K562 (cell line): ENCODE measurements around the gene LRP1. TPM values are rescaled to one million over a fixed set of nuclear protein-coding genes. Genes with fewer than 3 reads are reported as not detected.

Experiments
- BCOR ChIP-seq: fragments of 450-650 bp; IDR thresholded peaks from 2 replicates; pipeline ENCODE4 v1.6.1; 2016
- CBX8 ChIP-seq: fragments of 200-600 bp; sonication (generic); IDR thresholded peaks from 2 replicates; pipeline ENCODE4 v1.6.1; 2012; ENCODE audit warnings: borderline replicate concordance, mixed run types, low read depth, mild to moderate bottlenecking, moderate library complexity, mixed read lengths, low read length, control low read depth, inconsistent platforms; ENCODE audit not compliant: poor library complexity, severe bottlenecking; ENCODE audit errors: extremely low read depth
- DPF2 ChIP-seq: fragments of 450-650 bp; IDR thresholded peaks from 2 replicates; pipeline ENCODE4 v1.6.1; 2016
- FOXJ3 ChIP-seq: sonication (generic); formaldehyde crosslinking; IDR thresholded peaks from 2 replicates; pipeline ENCODE4 v1.4.0; 2020; ENCODE audit warnings: mild to moderate bottlenecking, missing genetic modification reagents
- FOXK1 ChIP-seq: sonication (generic); formaldehyde crosslinking; IDR thresholded peaks from 2 replicates; pipeline ENCODE4 v1.8.0; 2022; ENCODE audit warnings: missing genetic modification reagents, mild to moderate bottlenecking, borderline replicate concordance
- KAT2B ChIP-seq: IDR thresholded peaks from one replicate; pipeline ENCODE4 v1.6.1; 2012; ENCODE audit warnings: low read depth, mild to moderate bottlenecking, control low read depth, inconsistent platforms, low read length, moderate library complexity
- KAT8 ChIP-seq: fragments of 450-650 bp; IDR thresholded peaks from 2 replicates; pipeline ENCODE4 v1.6.1; 2016; ENCODE audit warnings: low read depth, mild to moderate bottlenecking
- MIER1 ChIP-seq: fragments of 450-650 bp; IDR thresholded peaks from 2 replicates; pipeline ENCODE4 v1.6.1; 2016; ENCODE audit warnings: antibody characterized with exemption, mild to moderate bottlenecking, low read depth
- POLR2H ChIP-seq: IDR thresholded peaks from 2 replicates; pipeline ENCODE4 v1.6.1; 2016; ENCODE audit warnings: missing genetic modification characterization, low read depth, mild to moderate bottlenecking, control low read depth, missing compliant biosample characterization, moderate library complexity
- RFX5 ChIP-seq: IDR thresholded peaks from 2 replicates; pipeline ENCODE4 v1.6.1; 2011; ENCODE audit warnings: low read depth, mild to moderate bottlenecking, improper control_type of control experiment, low read length
- RFX7 ChIP-seq: fragments of 250-450 bp; sonication (Bioruptor Pico); IDR thresholded peaks from 2 replicates; pipeline ENCODE4 v1.5.1; 2021; ENCODE audit warnings: mild to moderate bottlenecking
- SFPQ ChIP-seq: fragments of 200-400 bp; formaldehyde crosslinking; IDR thresholded peaks from 2 replicates; pipeline ENCODE4 v1.6.1; 2017; ENCODE audit warnings: mild to moderate bottlenecking, low read depth, low read length, moderate library complexity
- TEAD1 ChIP-seq, 2 experiments: fragments of 450-650 bp in 1 of 2; sonication (generic) in 1 of 2; formaldehyde crosslinking; IDR thresholded peaks; 2 replicates each; pipeline versions ENCODE4 v1.4.0 to v1.8.0; 2020 to 2022; ENCODE audit warnings: mild to moderate bottlenecking in 2 of 2, missing genetic modification reagents in 1 of 2
- ZBTB5 ChIP-seq: fragments of 450-650 bp; IDR thresholded peaks from 2 replicates; pipeline ENCODE4 v1.6.1; 2017; ENCODE audit warnings: antibody characterized with exemption
- ZC3H11A ChIP-seq: IDR thresholded peaks from 2 replicates; pipeline ENCODE4 v1.6.1; 2012; ENCODE audit warnings: low read depth, low read length, improper control_type of control experiment
- ZFP30 ChIP-seq: fragments of 250-450 bp; sonication (Bioruptor Pico); IDR thresholded peaks from 2 replicates; pipeline ENCODE4 v1.8.0; 2022; ENCODE audit warnings: moderate library complexity, mild to moderate bottlenecking, inconsistent platforms, borderline replicate concordance
- ZNF212 ChIP-seq: fragments of 450-650 bp; formaldehyde crosslinking; IDR thresholded peaks from 2 replicates; pipeline ENCODE4 v1.4.0; 2020; ENCODE audit warnings: mild to moderate bottlenecking
- ZNF253 ChIP-seq: fragments of 250-450 bp; sonication (Bioruptor Pico); conservative IDR thresholded peaks from 2 replicates; pipeline ENCODE4 v1.6.1; 2021; ENCODE audit warnings: mild to moderate bottlenecking
- ZNF408 ChIP-seq: fragments of 250-450 bp; sonication (Bioruptor Pico); IDR thresholded peaks from 2 replicates; pipeline ENCODE4 v1.4.0; 2020; ENCODE audit warnings: low read depth, mild to moderate bottlenecking, moderate library complexity
- ZNF518B ChIP-seq: fragments of 250-450 bp; sonication (Bioruptor Pico); IDR thresholded peaks from 2 replicates; pipeline ENCODE4 v1.5.0; 2021; ENCODE audit warnings: mild to moderate bottlenecking, moderate library complexity
- ZNF586 ChIP-seq: fragments of 450-650 bp; formaldehyde crosslinking; conservative IDR thresholded peaks from 2 replicates; pipeline ENCODE4 v1.4.0; 2020; ENCODE audit warnings: mild to moderate bottlenecking, moderate library complexity
- ZNF644 ChIP-seq: fragments of 200-800 bp; sonication (Bioruptor generic); IDR thresholded peaks from 2 replicates; pipeline ENCODE4 v1.6.1; 2016; ENCODE audit warnings: low read depth, missing genetic modification characterization, missing compliant biosample characterization
- ZSCAN32 ChIP-seq: fragments of 450-650 bp; formaldehyde crosslinking; IDR thresholded peaks from 2 replicates; pipeline ENCODE4 v1.4.0; 2020; ENCODE audit warnings: mild to moderate bottlenecking, moderate library complexity
- polyA plus RNA-seq, 8 experiments: library from polyadenylated mRNA; depleted of rRNA in 4 of 8; stranded (reverse) in 5 of 8; unstranded in 3 of 8; fragments of >200 nt; fragmentation: Nextera tagmentation in 2 of 8; fragmentation: Illumina TruSeq in 1 of 8; extraction: Ambion mirVana in 2 of 8; extraction: Trizol in 1 of 8; gene quantifications; 2 replicates each; pipeline versions ENCODE4 v1.2.1 to v1.2.3, GENCODE V29; 2011 to 2014; ENCODE audit warnings: inconsistent platforms in 1 of 8, missing spikeins in 1 of 8
- total RNA-seq, 7 experiments: library from RNA; depleted of rRNA in 6 of 7; stranded (reverse); fragments of >200 nt in 6 of 7; fragmentation: Illumina TruSeq in 2 of 7; extraction: Trizol in 2 of 7; gene quantifications; 2 replicates each; pipeline versions ENCODE4 v1.2.1 to v1.2.3, GENCODE V29; 2011 to 2021; ENCODE audit warnings: low replicate concordance in 1 of 7

LRP1 gene
- total and polyA plus RNA-seq, 9 of the 15 experiments (the other 6 are each of a cell fraction or from before 2014, with no cell fraction given) = 0.04 to 0.64 (median 0.19) TPM; not detected in 2

GRCh38 chr12:57213058-57213715, 84.9 kb downstream of the LRP1 start (continued):
- TF ChIP-seq CBX8 (no peak), RFX5 (no peak), ZFP30 (CRISPR knock-in tag) (no peak), ZBTB5 (no peak), KAT8 (no peak), DPF2 (no peak), POLR2H (tag) (no peak), KAT2B (no peak), SFPQ (no peak), FOXK1 (no peak), ZNF408 (CRISPR knock-in tag) (no peak), ZC3H11A (no peak), ZNF253 (CRISPR knock-in tag) (no peak), ZSCAN32 (CRISPR knock-in tag) (no peak), ZNF212 (no peak), ZNF644 (tag) (no peak), FOXJ3 (CRISPR knock-in tag) (no peak), MIER1 (no peak), TEAD1 (CRISPR knock-in tag; IDR thresholded peaks at IDR 0.05) (no peak), BCOR (no peak), RFX7 (CRISPR knock-in tag) (no peak), ZNF518B (CRISPR knock-in tag) (no peak), ZNF586 (CRISPR knock-in tag) (no peak)
